ENCODE results near the gene ITPR2. TPM values are rescaled to one million over a fixed set of nuclear protein-coding genes. Genes with fewer than 3 reads are reported as not detected.
"Not testable (repeated sequence)": the region's sequence is repeated elsewhere in the genome, so short reads cannot be mapped to it uniquely, and the experiment has no call there.

The ITPR2 gene
- total RNA-seq, 2 donors from 2014 or later: 31.3 to 31.7 TPM

DNA sequence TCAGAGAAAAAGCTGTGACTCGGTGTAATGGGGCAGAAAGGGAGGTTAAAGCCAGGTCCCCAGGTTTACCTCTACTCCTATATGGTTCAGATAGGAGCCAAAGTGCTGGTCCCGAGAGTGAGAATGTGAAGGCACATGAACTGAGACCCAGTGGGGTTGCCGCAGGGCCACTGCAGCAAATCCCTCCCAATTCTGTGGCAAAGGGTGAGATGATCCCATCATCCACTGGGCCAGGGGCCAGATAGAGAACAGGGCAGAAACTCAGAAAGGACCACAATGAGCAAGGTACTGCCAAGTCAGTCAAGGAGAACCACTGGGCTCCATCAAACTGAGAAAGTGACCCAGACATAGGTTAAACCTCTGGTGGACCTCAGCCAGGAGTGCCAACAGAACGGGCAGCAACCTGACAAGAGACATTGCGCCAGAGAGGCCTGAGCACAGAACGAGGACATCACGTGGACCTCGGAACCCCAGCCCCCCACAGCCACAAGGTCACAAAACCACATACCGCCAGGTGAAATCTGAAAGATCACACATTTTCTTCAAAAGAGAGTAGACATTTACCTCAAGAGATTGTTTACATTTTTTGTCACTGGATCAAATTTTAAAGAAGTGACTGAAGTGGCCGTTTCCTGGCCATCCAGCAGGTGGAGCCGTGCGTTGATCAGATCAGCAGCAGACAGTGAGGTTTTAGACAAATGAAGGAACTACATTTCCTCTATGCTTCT lies 20.5 kb upstream of the ITPR2 start:
- DNase-seq (peak; percentile 44 to 75), ATAC-seq (peak; percentile 89)
- intact Hi-C loops (cut with DNase I, micrococcal nuclease): loop anchor here in 1 of 2 donors (2.0 kb wide), 1 partner anchor 31 kb away; no protein-coding TSS in a partner anchor

DNA sequence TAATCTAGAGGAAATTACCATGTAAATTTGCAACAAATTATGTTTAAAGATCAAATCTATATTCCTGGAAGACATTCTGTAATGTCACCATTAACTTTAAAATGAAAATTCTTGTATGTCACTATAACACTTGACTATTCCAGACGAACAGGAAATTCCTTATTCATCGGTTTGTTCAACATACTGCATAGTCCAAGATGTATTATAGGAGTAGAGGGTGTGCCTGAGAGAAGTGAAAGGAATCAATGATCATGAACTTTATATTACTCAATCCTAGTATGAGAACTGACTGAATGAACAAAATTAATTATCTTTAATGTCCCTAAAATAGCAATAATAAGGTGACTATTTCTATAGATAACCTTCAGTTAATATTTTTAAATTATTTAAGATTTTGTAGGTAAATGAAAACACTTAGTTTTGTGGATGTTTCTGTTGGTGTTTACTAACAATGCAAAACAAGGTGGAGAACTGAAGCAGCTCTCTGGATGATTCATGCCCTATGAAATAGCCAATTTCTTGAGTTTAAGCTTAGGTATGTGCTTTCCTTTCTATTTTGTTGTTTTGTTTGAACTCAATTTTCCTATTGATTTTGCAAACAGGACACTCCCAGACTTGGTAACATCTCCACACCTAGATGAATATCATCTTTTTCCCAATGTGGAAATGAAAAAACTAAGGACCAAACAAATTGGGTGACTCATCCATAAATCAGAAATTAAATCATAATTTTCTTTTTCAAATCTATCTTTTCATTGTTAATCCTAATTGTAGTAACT lies 18.2 kb upstream of the ITPR2 start:
- DNase-seq (no peak), ATAC-seq (no peak)
- intact Hi-C loops (cut with DNase I, micrococcal nuclease): no loop called here

GRCh38 chr12:26848156-26848825 lies 15.3 kb upstream of the ITPR2 start:
- no peak for DNase-seq
- no peak for ATAC-seq
- intact Hi-C loops (cut with DNase I, micrococcal nuclease): no loop called here

DNA sequence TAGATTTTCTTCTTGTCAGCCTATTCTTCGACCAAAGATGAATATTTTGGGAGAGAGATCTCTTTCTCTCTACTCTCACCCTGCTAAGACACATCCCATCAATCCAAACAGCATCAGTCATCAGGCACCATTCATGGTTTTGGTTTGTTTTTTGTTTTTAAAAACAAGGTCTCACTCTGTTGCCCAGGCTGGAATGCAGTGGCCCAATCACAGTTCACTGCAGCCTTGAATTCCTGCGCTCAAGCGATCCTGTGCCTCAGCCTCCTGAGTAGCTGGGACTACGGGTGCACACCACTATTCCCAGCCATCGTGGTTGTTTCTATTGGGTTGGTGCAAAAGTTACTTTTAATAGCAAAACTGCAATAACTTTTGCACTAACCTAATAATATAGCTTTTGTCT lies 14.4 kb upstream of the ITPR2 start:
- ATAC-seq (no peak), DNase-seq (no peak)
- intact Hi-C loops (cut with DNase I, micrococcal nuclease): no loop called here

DNA sequence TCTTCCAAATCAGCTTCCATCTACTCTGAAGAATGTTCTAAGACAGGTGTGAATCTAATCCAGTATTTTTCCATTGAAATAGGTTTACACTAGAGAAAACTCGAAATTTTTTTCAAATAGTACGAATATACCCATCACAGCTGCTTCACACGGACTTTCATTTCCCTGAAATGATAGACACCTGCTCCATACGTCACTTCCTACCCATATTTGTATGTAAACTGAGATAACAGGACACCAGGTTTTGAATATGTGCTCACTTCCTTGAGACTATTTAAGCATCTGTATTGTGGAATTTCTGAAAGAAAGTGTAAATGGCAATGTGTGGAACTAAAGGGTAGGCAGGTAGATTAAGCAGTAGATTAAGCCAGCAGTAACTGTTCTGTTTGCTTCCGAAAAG lies 13.4 kb upstream of the ITPR2 start:
- intact Hi-C loops (cut with DNase I, micrococcal nuclease): no loop called here
- DNase-seq: no peak
- no peak for ATAC-seq

DNA sequence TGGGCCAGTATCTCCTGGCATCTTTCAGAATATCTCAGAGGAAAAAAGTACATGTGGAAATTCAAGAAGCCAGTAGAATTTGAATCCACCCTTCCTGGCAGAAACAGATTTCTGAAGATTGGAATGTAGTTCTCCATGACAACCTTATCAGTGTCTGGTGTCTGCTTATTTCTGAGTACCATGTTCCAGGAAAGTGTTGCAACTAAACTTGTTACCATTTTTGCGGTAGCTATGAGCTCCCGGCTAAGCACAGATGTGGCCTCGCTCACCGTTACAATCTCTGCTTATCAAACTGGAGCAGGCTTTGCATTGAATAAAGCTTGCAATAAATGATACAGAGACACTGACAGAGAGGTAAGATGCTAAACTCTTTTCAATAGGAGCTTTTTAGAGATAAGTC lies 13.0 kb upstream of the ITPR2 start:
- intact Hi-C loops (cut with DNase I, micrococcal nuclease): no loop called here
- no peak for DNase-seq
- no peak for ATAC-seq

GRCh38 chr12:26845057-26845666 lies 12.2 kb upstream of the ITPR2 start:
- peak; percentile 73 for ATAC-seq
- DNase-seq: peak; percentile 35 to 79
- intact Hi-C loops (cut with DNase I, micrococcal nuclease): no loop called here

DNA sequence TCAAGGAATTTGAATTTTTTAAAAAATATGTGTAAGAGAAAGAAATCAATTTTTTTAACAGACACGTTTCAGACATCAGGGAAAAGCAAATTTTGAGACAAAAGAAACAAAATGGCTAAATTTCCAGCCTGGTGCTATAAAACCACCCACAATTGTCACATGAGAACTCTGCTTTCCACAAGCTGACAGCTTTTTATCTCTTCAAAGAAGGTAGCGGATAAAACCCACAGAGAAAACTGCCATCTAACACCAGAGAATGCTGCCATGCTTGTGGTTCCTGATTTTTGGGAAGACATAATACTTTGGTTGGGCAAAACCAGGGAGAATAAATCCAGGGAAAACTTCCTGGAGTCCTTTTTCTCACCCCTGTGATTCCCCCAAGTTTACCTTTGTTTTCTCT lies 10.3 kb upstream of the ITPR2 start:
- intact Hi-C loops (cut with DNase I, micrococcal nuclease): no loop called here
- DNase-seq (no peak), ATAC-seq (no peak)

- intact Hi-C loops (cut with DNase I, micrococcal nuclease): no loop called here
- no peak for DNase-seq
- no peak for ATAC-seq
These were observed 8.1 kb upstream of the ITPR2 start for GRCh38 chr12:26841085-26841484.

- DNase-seq: no peak
- intact Hi-C loops (cut with DNase I, micrococcal nuclease): no loop called here
- no peak for ATAC-seq
These were observed 6.5 kb upstream of the ITPR2 start for GRCh38 chr12:26839512-26839911.

DNA sequence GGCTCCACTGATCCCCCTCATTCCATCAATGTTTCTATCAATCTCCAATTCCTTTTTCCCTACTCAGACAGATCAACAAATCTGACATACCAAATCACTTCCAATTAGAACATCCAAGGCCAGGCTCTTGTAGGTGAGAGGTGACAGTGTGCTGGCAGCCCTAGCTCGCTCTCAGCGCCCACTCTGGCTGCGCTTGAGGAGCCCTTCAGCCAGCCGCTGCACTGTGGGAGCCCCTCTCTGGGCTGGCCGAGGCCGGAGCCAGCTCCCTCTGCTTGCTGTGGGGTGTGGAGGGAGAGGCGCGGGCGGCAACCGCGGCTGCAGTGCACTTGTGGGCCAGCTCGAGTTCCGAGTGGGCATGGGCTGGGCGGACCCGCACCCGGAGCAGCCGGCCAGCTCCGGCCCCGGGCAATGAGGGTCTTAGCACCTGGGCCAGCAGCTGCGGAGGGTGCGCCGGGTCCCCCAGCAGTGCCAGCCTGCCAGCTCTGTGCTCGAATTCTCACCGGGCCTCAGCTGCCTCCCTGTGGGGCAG lies 6.0 kb upstream of the ITPR2 start:
- ATAC-seq: no peak
- intact Hi-C loops (cut with DNase I, micrococcal nuclease): no loop called here

DNA sequence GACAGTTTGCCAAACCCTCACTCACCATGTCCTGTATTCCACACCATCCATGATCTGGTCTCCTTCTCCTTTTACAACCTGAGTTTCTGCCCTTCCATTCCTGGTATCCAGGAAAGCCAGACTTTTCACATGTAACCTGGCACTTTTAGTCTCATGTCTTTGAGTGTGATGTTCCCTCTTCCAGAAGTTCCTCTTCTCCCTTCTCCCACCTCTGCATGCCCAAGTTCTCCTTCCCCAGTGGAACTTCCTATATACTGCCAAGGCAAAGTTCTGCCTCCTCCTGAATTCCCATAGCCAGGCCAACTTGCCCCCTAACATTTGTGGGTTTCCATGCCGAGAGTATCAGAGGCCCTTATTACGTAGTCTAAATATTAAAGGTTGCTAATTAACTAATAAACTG lies 3.2 kb upstream of the ITPR2 start:
- intact Hi-C loops (cut with DNase I, micrococcal nuclease): no loop called here
- no peak for DNase-seq
- no peak for ATAC-seq

More for the DNA sequence above, 6.0 kb upstream of the ITPR2 start:
- DNase-seq: no peak

DNA sequence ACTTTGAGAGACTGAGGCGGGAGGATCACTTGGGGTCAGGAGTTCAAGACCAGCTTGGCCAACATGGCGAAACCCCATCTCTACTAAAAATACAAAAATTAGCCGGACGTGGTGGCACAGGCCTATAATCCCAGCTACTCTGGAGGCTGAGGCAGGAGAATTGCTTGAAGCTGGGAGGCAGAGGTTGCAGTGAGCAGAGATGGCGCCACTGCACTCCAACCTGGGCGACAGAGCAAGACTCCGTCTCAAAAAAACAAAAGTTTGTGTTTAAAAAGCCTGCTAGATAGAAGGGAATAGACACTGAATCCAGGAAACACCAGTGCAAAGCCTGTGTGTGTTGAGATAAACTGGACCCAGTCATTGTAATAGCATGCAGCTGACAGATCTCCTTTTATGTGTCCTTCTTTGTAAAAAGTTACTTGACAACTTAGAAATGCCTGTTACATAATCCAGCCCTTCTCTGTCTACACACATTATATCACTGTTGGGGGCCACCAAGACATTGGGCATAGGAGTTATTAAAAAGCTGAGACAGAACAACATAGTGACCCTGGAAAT lies 1.6 kb upstream of the ITPR2 start:
- ATAC-seq; intact Hi-C loops (cut with DNase I, micrococcal nuclease): not testable (repeated sequence)

DNA sequence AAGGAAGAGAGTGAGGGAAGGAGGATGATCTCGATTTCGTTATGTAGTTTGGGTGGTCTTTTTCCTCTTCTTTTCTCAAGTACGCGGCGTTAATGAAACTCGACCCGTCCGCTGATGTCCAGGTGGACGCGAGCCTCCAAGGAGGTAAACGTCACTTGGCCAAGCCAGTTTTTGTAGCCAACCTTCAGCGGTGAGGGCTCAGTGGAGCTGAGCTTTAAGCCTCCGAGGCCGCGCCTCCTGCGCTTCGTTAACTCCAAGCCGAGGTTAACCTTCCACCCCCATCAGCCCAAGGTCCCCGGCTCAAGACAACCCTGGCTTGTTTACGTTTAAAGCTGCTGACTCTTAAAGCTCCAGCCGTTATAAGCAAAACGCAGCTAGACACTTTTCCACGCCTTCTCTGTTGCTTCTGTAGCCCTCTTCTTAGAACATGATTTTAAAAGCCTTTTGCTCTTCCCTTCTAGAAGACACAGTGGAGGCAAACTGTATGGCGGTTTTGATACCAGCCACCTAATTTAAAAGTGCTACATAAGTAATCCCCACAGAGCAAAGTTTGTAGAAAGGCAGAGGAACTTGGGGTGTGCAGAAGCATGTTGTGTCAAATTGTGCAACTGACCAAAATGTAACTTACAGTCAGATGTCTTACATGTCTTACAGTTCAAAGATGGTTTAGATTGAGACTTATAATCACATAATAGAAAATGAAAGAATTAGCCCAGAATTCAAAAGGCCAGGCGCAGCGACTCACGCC lies 923 bp upstream of the ITPR2 start:
- ATAC-seq (peak; percentile 31), DNase-seq (peak; percentile 48 to 71)
- intact Hi-C loops (cut with DNase I, micrococcal nuclease): no loop called here

More for the DNA sequence above, 1.6 kb upstream of the ITPR2 start:
- DNase-seq: not testable (repeated sequence)

DNA sequence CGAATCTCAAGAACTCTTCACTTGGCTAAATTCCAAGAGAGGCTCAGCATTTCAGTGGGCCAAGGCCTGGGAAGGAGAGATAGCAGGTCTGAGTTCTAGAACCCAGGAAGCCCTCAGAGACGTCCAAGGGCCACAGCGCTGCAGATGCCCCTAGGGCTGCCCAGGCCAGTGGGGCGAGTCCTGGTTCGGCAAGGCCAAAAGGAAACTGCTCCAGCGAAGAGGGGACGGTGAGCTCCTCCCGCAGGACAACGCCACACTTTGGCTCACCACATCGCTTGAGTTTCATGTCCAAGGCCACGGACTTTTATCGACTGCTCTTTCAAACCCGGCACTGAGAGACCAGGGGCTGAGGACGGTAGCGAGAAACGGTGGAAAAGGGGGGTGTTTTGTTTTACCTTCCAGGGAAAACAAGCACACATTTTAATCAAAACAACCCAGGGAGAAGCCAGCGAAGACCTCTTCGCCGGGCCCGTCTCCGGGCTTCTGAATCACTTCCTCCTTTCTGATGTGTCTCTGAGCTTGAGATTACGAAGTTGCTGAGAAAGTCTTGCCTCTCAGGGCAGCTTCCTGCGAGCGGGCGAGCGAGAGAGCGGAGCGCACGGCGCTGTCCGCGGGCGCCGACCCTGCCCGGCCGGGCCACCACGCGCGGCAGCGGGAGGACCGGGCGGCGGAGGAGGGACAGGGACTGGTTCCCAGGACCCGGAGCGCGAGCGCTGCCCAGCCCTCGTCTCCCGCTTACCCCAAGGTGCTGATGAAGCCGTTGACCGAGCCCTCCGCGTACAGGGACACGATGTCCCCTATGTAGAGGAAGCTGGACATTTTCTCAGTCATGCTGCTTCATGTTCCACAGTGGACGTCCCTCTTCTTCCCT lies 808 bp downstream of the ITPR2 start:
- ATAC-seq (peak; percentile 58), DNase-seq (peak; percentile 62 to 65)
- intact Hi-C loops (cut with DNase I, micrococcal nuclease): no loop called here

- ATAC-seq: no peak
- intact Hi-C loops (cut with DNase I, micrococcal nuclease): no loop called here
These were observed 2.0 kb downstream of the ITPR2 start for GRCh38 chr12:26830783-26831551.

GRCh38 chr12:26830363-26830762 lies 2.6 kb downstream of the ITPR2 start:
- ATAC-seq (no peak), DNase-seq (no peak)
- intact Hi-C loops (cut with DNase I, micrococcal nuclease): no loop called here

More at GRCh38 chr12:26830783-26831551, 2.0 kb downstream of the ITPR2 start:
- no peak for DNase-seq
